GM21360 (cell line): ENCODE results near the gene AFF3.
"Not testable (repeated sequence)": the region's sequence is repeated elsewhere in the genome, so short reads cannot be mapped to it uniquely, and the experiment has no call there.

Experiments used
- ATAC-seq: cut with Tn5 transposase; IDR thresholded peaks from one replicate; pipeline ENCODE4 v1.9.1; 2021; ENCODE audit warnings: mild to moderate bottlenecking, moderate library complexity; ENCODE audit not compliant: unreplicated experiment

Gene AFF3

DNA sequence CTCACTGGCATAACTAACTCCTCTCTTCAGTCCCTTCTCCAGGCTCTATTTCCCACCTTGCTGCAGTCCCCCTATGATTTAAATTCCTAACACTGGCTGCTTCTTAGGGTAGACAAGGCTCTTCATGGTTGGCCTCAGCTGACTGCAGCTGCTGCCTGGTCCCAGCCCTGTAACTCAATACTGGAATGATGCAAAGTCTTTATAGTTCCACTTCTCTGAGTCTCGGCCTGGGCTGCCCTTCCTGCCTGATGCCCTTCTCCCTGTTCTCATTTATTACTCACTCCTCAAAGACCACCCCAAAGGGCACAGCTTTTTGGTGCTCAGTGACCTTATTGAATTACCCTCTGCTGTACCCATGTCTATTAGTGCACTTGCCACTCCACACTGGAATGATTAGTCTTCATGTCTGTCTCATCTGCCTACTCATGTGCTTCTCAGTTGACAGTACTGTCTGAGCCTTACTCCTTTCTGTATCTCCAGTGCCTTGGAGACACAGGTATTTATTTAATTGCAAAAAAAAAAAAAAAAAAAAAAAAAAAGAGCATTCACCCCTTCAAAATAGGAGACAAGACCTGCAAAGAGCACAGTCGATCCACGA is 453.1 kb downstream of the AFF3 start:
- ATAC-seq: no peak

DNA sequence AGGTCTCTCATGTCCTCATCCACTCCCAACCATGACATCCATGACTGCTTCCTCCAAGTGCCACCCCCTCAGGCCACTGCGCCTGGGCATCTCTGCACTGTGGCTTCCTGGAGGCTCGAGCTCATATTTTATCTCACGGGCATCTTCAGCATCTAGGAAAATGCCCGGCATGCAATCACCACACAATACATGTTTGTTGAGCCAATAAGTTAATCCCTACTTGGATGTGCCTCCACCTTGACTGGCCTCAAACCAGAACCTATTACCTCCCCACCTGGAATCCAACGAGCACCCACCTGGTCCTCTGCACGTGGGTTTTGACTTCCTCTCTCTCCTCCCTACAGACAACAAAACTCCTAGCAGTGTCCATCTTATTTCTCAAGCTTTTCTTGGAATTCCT is 453.7 kb downstream of the AFF3 start:
- no peak for ATAC-seq

DNA sequence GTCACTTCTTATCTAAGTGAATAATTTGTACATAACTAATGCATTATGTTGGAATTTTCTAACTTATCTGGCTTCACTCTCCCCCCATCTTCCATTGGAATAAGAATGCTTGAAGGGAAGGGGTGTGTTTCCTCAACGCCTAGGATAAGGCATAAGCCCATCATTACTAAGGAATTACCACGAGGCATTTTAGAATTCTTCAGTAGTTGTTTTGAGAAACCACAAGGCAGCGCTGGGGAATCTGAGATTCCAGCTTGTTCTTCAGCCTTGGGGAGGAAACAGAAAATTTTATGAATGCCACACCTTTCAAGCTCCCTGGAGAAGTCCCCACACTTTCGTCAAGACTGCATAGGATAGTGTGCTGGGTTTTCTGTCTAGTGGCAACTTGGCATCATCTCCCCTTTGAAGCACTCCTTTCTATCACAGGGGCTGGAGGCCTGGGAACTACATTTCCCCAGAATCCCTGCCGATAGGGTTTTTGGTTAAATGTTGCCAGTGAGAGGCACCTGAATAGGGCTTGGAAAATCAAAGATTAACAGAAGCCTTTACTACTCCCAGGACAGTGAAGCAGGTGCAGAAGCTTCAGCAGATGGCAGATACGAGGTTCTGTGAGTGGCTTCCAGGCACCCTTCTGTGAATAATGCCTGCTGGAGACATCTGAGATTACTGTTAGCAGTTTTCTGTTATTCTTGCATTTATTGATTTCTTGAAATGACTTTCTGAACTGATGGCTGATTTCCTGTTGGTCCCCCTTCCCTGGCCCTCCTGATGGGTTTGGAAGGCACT is 459.9 kb downstream of the AFF3 start:
- ATAC-seq: no peak

DNA sequence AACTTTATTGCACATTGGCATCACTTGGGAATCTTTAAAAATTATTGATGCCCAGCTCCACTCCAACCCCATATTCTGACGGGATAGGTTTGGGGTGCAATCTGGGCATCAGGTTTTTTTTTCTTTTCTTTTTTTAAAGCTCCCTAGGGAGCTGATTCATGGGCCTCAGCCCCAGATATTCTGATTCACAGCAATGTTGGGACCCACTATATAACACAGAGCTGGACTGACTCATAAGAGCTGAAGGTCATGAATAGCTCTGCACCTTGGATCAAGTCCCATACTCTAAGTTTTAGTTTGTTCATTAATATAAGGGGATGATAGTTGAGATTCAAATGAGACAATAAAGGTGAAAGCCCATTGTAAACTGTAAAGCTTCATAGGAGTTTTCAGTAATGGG is 461.4 kb downstream of the AFF3 start:
- ATAC-seq: no peak

DNA sequence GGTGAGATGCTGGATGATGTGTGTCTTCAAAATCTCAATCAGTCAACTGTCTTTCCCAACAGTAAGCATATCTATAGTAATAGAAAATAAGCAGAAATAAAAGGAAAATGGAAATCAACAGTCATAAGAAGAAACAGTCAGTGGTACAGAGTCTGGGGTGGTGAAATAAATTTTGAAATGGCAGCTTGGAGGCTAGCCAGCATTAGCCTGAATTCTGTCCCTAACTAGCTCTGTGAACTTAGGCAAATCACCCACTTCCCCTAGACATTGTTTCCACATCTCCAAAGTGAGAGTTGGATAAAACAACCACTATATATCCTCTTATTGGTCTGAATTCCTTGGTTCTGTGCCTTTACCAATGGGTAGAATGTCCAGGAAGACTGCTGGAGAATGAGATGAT is 462.9 kb downstream of the AFF3 start:
- ATAC-seq: no peak

DNA sequence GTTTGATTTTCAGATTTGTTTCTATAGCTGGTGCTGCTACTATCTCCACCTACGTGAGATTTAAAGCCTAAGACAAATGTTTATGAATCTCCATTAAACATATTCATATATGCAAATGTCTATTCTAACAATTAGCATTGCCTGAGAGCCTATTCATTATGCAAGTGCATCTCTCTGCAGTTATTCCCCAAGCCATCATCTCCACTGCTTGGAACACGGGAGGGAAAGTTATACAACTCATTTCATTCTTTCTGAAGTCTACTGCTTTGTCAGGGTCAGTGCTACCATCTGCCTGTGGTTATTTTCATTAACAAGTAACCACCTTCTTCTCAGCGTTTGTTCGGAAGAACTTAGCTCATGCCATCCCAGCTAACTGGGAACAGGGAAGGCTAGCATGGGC is 463.8 kb downstream of the AFF3 start:
- no peak for ATAC-seq

DNA sequence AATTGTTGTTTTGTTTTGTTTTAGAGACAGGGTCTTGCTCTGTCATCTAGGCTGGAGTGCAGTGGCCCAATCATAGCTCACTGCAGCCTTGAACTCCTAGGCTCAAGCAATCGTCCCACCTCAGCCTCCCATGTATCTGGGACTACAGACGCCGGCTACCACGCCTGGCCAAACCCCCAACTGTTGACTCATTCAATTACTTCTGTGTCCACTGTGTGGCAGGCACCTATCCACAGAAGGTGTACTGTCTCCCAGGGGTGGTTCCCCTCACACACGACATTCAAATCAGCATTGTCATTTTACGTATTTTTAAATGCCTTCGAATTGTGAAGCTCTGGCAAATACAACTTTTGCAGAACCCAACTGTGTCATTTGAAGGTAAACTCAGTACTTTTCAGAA is 464.6 kb downstream of the AFF3 start:
- no peak for ATAC-seq

DNA sequence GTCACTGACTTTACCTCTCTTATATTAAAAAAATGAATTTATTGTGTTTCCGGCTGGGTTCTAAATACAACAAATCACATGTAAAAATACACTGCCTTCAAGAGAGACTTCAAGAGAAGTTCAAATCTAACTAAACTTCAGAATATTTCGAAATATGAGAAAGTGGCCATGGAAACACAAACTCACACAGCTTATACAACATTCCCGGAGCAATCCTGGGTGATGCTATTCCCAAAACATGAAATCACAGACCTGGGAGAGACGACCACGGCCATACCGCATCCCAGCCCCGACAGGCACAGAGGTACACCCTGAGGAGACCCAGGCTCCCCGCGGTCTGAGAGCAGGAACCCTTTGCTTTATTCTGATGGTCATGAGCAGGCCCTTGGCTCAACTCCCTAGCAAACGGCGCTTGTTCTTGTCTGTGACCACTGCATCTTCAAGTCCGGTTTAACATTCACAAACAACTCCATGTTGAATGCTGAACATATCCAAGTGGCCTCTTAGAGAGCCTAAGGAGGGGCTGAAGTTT is 467.2 kb downstream of the AFF3 start:
- ATAC-seq: no peak

DNA sequence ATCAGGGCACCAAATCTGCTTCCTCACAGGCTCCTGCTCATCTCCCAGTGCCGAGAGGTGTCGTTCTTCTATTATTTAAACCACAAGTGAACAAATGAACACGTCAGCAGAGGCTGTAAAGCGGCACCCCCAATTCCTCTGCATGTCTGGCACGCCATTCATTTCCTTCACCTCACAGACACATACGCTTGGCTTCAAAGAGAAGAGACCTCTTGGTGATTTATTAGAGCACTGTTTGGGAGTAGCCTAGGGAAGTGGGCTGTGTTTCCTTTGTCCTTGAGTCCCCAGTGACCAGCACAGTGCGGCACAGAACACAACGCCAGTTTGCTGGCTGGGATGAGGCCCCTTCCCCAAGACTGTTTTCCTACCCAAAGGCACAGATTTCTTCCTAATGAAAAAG is 468.3 kb downstream of the AFF3 start:
- no peak for ATAC-seq

DNA sequence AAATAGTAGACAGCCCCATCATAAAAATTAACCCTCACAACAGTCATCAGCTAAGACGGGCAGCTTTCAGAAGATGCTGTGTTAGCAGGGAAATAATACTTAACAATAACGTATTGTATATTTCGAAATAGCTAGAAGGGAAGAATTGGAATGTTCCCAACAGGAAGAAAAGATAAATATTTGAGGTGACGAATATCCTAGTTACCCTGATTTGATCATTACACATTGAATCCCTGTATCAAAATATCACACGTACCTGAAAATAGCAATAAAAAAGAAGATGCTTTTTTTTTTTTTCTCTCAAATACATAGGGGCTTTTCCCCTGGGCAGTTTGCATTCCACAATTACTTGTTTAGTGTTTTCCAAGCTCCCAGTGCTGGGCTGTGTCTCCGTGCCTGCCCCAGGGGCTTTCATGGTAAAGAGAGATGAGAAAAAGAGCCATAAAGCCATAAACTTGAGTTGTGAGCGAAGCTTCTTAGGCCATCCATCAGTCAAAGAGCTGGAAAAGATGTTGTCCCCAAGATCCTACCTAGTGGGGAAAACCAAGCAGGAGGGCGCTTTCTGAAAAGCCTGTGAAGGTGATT is 469.5 kb downstream of the AFF3 start:
- ATAC-seq: no peak

DNA sequence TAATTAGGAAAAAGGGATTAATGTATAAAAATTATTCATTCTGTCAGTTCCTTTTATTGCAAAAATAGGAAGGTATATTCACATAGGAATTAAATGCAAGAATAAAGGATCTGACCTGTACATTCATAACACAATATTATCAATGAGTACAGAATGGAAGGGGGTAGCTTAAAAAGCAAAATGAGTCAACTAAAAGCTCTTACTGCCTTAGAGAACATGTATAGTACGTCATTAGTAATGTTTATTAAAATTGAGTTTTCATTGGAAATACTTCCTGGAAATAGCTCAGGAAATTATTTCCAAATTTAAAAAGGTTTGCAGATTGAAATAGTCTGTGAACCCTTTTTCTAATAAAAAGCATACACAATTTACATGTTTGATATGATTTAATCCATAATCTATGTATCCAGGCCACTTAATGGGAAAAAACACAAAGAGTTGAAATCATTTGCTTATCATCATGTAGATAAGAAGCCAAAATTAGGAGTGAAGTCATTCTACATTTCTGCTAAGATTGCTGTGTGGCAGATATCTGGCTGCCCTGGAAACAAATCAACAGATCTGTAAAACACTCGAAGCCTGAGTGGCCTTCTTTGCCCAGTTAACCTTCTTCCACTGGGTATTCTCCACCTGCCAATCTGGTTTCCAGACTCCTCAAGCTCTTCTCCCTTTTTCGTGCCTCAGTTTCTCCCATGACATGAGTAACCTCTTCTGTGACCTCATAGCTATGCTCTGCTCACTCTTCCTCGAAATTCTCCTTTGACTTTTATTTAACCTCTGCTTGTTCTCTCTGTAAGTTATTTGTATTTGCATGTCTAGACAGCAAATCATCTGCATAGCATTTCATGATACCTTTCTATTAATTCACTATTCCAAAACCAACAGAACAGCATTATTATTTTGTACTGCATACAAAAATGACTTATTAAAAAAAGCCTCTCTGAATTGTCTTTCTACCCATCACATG is 471.3 kb downstream of the AFF3 start:
- ATAC-seq: no peak

DNA sequence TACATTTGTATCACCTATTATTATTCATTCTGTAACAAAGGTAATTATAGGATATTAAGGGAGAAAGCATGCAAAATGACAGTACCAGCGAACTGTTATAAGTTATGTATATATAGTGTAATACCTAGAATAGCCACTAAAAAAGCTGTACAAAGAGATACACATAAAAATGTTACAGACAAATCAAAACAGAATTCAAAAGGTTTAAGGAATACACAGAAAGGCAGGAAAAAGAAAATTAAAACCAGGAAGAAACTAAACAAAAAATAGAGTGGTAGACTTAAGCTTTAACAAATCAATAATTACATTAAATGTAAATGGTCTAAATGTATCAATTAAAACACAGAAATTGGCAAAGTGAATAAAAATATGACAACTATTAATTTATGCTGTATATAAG is 476.1 kb downstream of the AFF3 start:
- no peak for ATAC-seq

DNA sequence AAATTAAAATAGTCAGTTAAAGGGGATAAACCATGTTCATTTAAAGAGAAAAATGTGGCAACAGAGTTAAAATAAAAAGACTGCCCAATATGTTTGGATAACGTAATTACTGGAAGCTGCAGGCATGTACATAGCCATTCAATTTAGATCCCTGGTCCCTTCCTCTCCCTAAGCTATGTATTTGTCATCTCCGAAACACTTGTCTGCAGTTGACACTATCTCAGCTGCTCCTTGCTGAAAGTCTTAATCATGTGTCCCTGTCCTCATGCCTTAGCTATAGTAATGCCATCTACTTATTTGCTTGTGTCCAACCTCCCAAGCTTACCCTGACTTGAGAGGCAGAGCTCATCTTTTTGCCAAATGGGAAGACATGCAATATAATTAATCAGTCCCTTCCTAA is 478.7 kb downstream of the AFF3 start:
- no peak for ATAC-seq

DNA sequence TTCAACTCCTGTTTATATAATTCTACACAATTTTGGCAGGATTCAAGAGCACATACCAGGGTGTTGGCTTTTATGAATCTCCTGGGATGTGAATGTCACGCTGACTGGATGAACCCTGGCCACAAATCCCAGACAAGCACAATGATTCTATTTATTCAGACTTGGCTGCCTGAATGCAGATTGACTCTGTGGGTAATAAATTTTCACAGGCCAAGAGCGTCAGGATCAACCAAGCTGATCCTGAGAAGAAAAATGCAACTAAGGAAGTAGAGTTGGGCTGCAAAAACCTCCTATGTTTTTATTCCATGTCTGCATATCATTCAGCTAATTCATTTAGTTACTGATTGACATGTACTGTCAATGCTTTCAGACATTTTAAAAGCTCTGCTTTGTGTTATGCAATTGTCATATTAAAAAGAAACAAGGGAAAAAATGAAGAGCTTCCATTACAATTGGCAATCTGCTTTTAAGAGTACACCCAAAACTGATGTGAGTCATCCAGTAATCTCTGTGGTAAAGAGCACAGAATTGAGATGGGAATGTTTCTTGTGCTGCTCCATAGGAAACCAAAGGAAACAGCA is 479.5 kb downstream of the AFF3 start:
- ATAC-seq: no peak

DNA sequence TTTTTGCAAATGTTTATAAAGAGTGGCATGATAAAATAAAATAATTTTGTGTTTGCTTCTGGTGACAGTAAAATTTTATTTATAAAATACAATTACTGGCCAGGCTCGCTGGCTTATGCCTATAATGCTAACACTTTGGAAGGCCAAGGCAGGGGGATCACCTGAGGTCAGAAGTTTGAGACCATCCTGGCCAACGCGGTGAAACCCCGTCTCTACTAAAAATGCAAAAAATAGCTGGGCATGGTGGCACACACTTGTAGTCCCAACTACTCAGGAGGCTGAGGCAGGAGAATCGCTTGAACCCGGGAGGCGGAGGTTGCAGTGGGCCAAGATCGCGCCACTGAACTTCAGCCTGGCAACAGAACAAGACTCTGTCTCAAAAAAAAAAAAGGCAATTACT is 480.6 kb downstream of the AFF3 start:
- not testable (repeated sequence) for ATAC-seq

DNA sequence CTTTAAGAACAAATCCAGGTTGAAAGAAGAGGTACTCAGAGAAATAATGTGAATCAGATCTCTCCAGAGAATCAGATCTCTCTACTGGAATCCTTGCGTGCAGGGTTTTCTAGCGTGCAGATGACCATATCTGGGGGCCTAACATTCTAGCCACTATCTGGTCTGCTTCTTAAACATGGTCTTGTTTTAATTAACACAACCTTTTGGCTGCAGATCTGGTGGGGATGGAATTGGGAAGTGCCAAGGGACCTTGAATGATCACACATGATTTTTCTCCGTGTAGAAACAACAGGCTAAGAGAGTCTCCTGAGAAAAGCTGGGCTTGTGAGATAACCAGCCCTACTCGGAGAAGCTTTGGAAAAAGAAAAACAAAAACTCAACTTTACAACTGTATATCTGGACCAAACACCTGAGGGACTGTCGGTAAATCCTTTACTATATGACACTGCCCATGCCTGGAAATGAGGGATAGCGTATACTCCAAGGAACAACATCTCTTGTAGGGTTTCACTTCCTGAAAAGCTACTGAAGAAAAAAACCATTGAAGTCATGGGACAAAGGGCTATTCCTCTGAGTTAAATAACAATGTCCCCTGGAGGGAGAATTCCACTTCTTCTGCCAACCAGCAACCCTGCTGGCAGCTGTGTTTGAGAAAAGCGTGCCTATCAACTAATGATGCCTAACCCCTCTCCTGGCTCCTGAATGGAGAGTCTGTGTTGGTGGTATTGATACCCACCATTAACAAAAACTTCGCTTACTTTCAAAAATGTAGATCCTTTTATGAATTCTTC is 481.6 kb downstream of the AFF3 start:
- ATAC-seq: no peak

DNA sequence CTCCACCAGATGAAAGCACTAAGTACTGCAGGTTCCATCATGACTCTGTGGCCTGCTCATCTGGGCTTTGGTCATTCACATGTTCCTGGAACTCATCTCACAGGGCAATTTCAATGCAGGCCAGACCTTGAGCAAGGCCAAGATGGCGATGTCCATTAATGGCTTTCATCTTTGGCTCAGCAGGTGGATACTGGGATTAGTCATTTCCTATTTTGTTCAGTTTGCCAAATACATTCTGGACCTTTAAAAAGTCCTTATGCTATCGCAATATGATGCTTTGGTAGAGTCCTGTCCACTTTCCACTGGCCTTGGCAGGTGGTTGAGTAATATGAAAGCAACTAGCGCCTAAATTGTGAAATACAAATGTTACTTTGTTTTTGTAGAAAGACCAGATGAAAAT is 482.5 kb downstream of the AFF3 start:
- no peak for ATAC-seq

DNA sequence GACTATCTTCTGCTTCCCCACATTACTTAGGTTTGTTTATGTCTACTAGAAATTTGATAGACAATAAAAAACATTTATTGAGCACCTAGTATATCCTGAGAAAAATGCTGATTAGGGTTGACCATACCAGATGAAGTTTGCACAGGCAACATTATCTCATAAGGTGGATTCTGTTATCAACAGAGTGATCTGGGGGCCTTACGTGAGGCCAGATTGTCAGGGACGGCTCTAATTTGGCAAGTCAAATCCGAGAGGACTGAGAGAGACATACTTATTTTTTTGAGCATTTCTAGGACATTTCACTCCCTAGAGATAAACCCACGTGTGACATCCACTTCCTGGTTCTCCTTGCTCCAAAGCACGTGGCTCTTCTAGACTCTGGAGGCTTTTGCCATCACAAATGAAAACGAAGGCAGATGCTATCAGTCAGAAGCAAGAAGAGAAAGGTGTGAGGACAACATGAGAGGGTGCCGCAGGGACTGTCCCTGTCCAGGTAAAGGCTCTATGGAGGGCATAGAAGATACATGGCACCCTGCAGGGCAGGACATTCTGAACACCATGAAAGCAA is 484.6 kb downstream of the AFF3 start:
- no peak for ATAC-seq

DNA sequence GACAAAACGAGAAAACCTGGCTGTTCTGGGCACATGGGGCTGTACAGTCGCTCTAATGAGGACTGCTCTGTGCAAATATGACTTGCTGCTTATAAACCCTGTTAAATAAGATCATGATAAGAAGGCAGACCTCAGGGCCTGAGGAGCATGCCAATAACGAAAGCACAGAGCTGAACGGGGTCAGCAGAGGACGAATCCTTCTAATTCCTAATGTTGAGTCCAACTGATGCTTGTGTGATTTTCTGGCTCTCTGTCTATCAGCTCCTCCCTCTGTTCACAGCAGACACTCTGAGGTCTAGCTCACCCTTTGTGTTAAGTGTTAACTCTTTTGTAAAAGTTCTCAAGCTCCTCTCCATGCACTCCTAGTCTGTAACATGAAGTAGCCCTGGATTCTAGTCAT is 485.4 kb downstream of the AFF3 start:
- ATAC-seq: no peak

DNA sequence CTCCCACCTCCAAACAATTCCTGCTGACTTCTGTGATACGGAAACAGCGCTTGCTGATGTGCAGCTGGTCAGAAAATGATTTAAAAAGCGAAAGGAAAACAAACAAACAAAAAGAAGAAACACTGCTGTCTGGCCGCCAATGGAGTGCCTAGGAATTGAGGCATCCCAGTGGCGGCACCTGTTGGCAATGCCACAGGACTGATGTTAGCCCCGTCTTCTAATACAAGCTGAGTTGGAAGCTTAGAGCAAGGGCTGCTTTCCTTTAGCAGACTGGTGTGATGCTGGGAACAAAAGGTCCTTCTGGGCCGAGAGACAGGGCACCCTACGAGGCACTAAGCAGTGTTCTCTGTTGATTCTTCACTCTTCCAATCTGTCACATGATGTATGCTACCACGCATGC is 489.0 kb downstream of the AFF3 start:
- no peak for ATAC-seq
